Esophagus squamous epithelium (tissue), 5 donors: ENCODE results near the gene INKA1. TPM values are rescaled to one million over a fixed set of nuclear protein-coding genes. Genes with fewer than 3 reads are reported as not detected.
"Not testable (repeated sequence)": the region's sequence is repeated elsewhere in the genome, so short reads cannot be mapped to it uniquely, and the experiment has no call there.

ENCODE experiments used
- DNase-seq: peaks from one replicate; lab custom pipeline; 2025; lab: John Stamatoyannopoulos, UW
- H3K27ac ChIP-seq, 4 donors: fragments of 200-600 bp; sonication (generic); one replicate each; pipeline ENCODE4 v1.5.1; 2016 to 2019; ENCODE audit warnings: mild to moderate bottlenecking in 1 of 4
- H3K27me3 ChIP-seq, 4 donors: fragments of 200-600 bp; sonication (generic); 1 replicate in 3 of 4; 2 replicates in 1 of 4; pipeline versions ENCODE4 v1.5.1 to v1.6.0; 2017 to 2021; ENCODE audit warnings: antibody characterized with exemption in 1 of 4
- H3K36me3 ChIP-seq, 3 donors: fragments of 200-600 bp; sonication (generic); one replicate each; pipeline ENCODE4 v1.5.1; 2016 to 2019
- H3K4me1 ChIP-seq, 3 donors: fragments of 200-600 bp; sonication (generic); one replicate each; pipeline ENCODE4 v1.5.1; 2017 to 2019
- H3K4me3 ChIP-seq, 4 donors: fragments of 200-600 bp; sonication (generic); 1 replicate in 3 of 4; 2 replicates in 1 of 4; pipeline ENCODE4 v1.5.1; 2016 to 2019; ENCODE audit warnings: mild to moderate bottlenecking in 2 of 4, moderate library complexity in 1 of 4
- H3K9me3 ChIP-seq, 3 donors: fragments of 200-600 bp; sonication (generic); one replicate each; pipeline ENCODE4 v1.5.1; 2016 to 2019
- CTCF ChIP-seq, 6 experiments: fragments of 450-650 bp in 4 of 6; fragments of 200-600 bp in 2 of 6; sonication (generic) in 2 of 6; IDR thresholded peaks; one replicate each; pipeline ENCODE4 v1.5.1; 2016 to 2019; ENCODE audit warnings: antibody characterized with exemption in 6 of 6, mild to moderate bottlenecking in 4 of 6, moderate library complexity in 4 of 6
- POLR2A ChIP-seq, 4 donors: fragments of 450-650 bp; IDR thresholded peaks; one replicate each; pipeline ENCODE4 v1.6.1; 2017; ENCODE audit warnings: antibody characterized with exemption in 4 of 4, mild to moderate bottlenecking in 4 of 4, moderate library complexity in 3 of 4
- WGBS, 2 donors: methylation state at CpG; one replicate each; pipeline ENCODE4 v1.1.5; 2018; 5-methylcytosine and 5-hydroxymethylcytosine counted together
- intact Hi-C: fragments of 100-400 bp; cut with DNase I; formaldehyde crosslinking; loops from one replicate; pipeline ENCODE4 v1.15.0; 2022
- total RNA-seq, 4 donors: library from RNA; depleted of rRNA; stranded (reverse); fragments of >200 nt; gene quantifications; one replicate each; pipeline ENCODE4 v1.1.0, GENCODE V29; 2016
- donor health status: DM: yes; HTN: yes; CAD: no.

Gene INKA1
- total RNA-seq, 4 donors from 2014 or later, result 15.2 to 23.3 (median 19.9) TPM

GRCh38 chr3:49813497-49814174, 10.6 kb downstream of the INKA1 start, which contains the start of gene UBA7:
Gene UBA7, minus strand, starts transcription at chr3:49813953. Its CDS starts 166 bp downstream, at chr3:49813787.
- 0% methylated on average over 1 to 3 of the region's 9 CpGs for WGBS, 2 donors
- no peak for DNase-seq

GRCh38 chr3:49823131-49823530, 20.1 kb downstream of the INKA1 start:
- WGBS, 2 donors, result 62 to 97% methylated on average over 3 of the region's 3 CpGs
- H3K27ac ChIP-seq, H3K36me3 ChIP-seq, DNase-seq, H3K9me3 ChIP-seq, H3K4me3 ChIP-seq, H3K4me1 ChIP-seq, intact Hi-C loops, H3K27me3 ChIP-seq: not testable (repeated sequence)

More at GRCh38 chr3:49813497-49814174, 10.6 kb downstream of the INKA1 start, which contains the start of gene UBA7:
- H3K27me3 ChIP-seq, result no peaks in the 10 kb centered on the region
- intact Hi-C loops, result no loop called here
- peaks cover 16 to 40% (median 19%) of the 10 kb centered on the region in 3 donors for H3K4me1 ChIP-seq
- H3K27ac ChIP-seq, result peak within 1 kb of the TSS; percentile 76 to 88 (median 84)
- H3K36me3 ChIP-seq, result peaks cover 15 to 40% (median 18%) of the 10 kb centered on the region in 3 donors
- peak within 1 kb of the TSS; percentile 24 to 65 (median 53) for H3K4me3 ChIP-seq
- H3K9me3 ChIP-seq, result no peaks in the 10 kb centered on the region
- TF ChIP-seq CTCF (IDR thresholded peaks at IDR 0.05) (no peak), POLR2A (IDR thresholded peaks at IDR 0.05) (peak in 1 of 4 donors; percentile 9)

- Histone ChIP-seq H3K4me1 (no peaks in the 10 kb centered on the region), H3K4me3 (no peak overlapping the region), H3K27me3 (no peaks in the 10 kb centered on the region), H3K27ac (no peak overlapping the region), H3K9me3 (no peaks in the 10 kb centered on the region), H3K36me3 (peaks cover 0 to 26% (median 5%) of the 10 kb centered on the region in 3 donors)
- no peak for TF ChIP-seq POLR2A (IDR thresholded peaks at IDR 0.05)
- no peak for TF ChIP-seq CTCF (IDR thresholded peaks at IDR 0.05)
- intact Hi-C loops, result no loop called here
- 79 to 83% methylated on average over 6 of the region's 6 CpGs for WGBS, 2 donors
- no peak for DNase-seq
Measured at GRCh38 chr3:49826016-49826415, 23.0 kb downstream of the INKA1 start.

- Histone ChIP-seq H3K36me3 (peaks cover 0 to 32% (median 5%) of the 10 kb centered on the region in 3 donors), H3K9me3 (no peaks in the 10 kb centered on the region), H3K27ac (no peak overlapping the region), H3K27me3 (no peaks in the 10 kb centered on the region), H3K4me1 (no peaks in the 10 kb centered on the region), H3K4me3 (no peak overlapping the region)
- no peak for DNase-seq
- TF ChIP-seq CTCF (IDR thresholded peaks at IDR 0.05) (no peak), POLR2A (IDR thresholded peaks at IDR 0.05) (no peak)
- intact Hi-C loops, result no loop called here
- 30 to 48% methylated on average over 2 of the region's 3 CpGs for WGBS, 2 donors
Measured at GRCh38 chr3:49831341-49831740, 28.3 kb downstream of the INKA1 start.

- peak; percentile 12 for DNase-seq
- TF ChIP-seq POLR2A (IDR thresholded peaks at IDR 0.05) (no peak), CTCF (IDR thresholded peaks at IDR 0.05) (peak; percentile 87 to 95 (median 93))
- intact Hi-C loops, result loop anchor here (2.0 kb wide), 1 partner anchor 36 kb away; the partner anchor contains the start of gene INKA1
- 4 to 10% methylated on average over 3 of the region's 6 CpGs for WGBS, 2 donors
- Histone ChIP-seq H3K4me3 (no peak overlapping the region), H3K27ac (peak overlapping the region in 1 of 4 donors; percentile 14), H3K9me3 (no peaks in the 10 kb centered on the region), H3K36me3 (peaks cover 0 to 11% (median 0%) of the 10 kb centered on the region in 3 donors), H3K4me1 (peaks cover 0 to 24% (median 7%) of the 10 kb centered on the region in 3 donors), H3K27me3 (no peaks in the 10 kb centered on the region)
Measured at GRCh38 chr3:49839193-49839809, 36.2 kb downstream of the INKA1 start.
